CD1c-positive myeloid dendritic cell (primary cell): Measurements from ENCODE around the gene RAB11FIP4.

ENCODE experiments used
- DNase-seq: peaks from one replicate; pipeline ENCODE4 v3.0.0-alpha.2; 2016; ENCODE audit errors: extremely low spot score

The RAB11FIP4 gene

DNA sequence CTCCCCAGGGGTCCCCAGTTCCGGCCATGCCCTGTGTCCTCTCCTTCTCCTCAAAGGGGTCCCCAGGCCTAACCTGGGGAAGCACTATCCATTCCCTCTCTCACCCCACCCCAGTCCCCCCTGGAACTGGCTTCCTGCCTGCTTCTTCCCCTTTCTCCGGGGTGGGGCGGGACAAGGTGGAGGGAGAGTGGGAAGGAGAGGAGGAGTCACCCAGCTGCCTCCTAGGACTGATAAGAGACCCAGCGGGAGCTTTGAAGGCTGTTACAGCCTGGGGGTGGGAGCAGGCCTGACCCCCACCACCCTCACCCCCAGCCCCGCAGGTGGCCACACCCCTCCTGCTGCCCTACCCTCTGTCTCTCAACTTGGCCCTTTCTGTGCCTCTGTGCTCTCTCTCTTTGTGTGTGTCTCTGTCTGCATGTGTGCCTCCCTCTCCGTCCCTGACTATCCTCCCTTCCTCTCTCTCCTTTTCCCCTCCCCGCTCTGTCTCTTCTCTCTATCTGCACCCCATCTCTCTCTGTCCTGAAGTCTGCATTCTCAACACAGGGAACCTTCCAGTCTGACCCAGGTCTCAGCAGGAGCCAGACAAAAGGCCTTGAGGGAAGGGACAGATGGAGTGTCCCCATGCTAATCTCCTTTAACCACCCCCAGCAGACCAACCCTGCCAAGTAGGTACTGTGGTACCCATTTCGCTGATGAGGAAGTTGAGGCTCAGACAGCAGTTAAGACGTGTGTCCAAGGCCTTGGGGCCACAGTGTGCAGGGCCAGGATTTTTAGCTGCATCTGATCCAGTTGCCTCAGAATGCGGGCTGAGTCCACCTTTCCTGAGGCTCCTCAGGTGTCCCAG lies 66.1 kb downstream of the RAB11FIP4 start:
- peak; percentile 24 for DNase-seq

DNA sequence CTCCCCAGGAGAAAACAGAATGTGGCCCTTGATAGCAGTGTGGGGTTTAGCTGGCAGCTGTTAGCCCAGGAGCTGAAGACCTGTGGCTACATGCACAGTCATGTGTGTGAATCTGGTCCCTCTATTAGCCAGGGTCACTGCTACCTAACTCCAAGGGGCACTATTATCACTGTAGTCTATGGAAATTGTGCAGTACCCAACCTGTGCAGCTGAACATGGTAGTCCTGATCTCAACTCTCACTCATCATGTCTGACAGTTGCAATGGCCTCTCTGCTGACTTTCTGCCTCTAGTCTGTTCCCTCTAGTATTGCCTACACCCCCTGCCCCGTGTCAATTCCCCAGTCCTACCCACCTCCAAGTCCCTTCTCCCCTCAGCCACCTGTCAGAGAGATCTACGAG lies 67.4 kb downstream of the RAB11FIP4 start:
- no peak for DNase-seq

DNA sequence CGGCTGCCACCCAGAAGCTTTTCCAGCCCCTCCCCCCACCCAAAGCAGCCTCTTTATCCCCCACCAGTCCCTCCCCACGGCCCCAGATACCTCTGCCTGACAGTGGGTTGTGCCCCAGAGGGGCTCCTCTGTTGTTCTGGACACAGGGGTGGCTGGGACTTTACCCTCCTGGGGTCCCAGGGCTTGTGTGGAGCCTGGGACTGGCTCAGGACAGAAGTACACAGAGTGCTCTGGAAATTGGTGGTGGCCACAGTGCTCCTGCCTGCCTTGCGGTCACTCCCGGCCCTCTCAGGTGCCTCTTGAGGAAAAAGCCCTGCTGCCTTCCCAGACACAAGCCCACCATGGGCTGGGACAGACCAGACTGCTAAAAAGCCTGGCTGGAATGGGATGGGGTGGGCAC lies 68.2 kb downstream of the RAB11FIP4 start:
- no peak for DNase-seq

DNA sequence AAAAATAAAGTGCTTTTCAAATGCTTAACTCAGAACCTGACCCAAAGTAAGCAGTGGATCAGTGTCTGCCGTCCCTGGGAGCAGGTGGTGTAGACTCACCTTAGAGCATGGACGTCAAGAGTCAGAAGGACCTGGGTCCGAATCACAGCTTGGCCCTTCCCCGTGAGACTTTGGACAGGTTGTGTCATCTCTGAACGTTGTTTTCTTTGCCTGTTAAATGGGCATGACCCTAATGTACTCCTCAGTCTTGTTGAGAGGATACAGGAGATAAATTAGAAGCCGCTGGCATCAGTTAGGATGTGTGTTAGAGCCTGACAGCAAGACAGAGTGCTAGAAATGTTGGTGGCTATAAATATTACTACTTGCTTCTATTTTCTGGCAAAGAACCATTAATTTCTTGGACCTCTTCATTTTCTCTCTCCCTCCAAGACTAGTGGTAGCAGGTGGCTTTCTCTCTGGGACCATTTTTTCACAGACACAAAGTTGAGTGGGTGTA lies 68.8 kb downstream of the RAB11FIP4 start:
- DNase-seq, result no peak

DNA sequence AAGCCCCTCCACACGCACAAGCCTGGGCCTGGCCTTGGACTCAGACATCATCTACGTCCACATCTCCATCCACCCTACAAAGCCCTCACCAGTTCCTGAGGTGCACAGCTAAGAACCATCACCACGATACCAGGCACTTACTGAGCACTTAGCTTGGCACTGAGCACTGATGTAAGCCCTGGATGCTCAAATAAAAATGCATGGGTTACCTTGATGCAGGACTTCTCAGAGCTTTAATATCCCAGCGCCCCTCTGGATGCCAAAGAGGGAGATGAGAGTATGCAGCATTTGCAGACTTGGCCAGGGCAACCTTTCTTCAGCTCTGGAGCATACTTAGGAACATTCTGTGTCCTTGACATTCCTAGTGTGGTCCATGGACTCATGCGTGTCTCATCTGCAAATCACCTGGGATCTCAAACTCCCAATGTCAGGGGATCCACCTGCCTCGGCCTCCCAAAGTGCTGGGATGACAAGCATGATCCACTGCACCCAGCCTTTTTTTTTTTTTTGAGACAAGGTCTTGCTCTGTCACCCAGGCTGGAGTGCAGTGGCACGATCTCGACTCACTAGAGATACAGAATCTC lies 69.8 kb downstream of the RAB11FIP4 start:
- no peak for DNase-seq

DNA sequence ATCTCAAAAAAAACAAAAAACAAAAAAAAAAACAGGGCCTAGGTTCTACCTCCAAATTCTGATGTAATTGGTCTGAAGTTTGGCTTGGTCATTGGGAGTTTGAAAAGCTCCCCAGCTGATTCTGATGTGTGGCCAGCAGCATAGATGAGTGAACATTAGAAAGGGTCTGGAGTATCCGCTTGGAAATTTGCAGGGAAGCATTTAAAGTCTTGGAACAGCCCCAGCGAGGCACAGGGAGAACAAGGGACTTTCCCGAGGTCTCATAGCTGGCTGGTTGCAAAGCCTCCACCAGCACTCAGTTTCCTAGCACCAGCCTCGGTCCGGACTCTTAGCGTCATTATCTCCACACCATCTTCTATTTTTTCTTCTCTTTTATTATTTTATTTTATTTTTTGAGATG lies 70.8 kb downstream of the RAB11FIP4 start:
- no peak for DNase-seq

DNA sequence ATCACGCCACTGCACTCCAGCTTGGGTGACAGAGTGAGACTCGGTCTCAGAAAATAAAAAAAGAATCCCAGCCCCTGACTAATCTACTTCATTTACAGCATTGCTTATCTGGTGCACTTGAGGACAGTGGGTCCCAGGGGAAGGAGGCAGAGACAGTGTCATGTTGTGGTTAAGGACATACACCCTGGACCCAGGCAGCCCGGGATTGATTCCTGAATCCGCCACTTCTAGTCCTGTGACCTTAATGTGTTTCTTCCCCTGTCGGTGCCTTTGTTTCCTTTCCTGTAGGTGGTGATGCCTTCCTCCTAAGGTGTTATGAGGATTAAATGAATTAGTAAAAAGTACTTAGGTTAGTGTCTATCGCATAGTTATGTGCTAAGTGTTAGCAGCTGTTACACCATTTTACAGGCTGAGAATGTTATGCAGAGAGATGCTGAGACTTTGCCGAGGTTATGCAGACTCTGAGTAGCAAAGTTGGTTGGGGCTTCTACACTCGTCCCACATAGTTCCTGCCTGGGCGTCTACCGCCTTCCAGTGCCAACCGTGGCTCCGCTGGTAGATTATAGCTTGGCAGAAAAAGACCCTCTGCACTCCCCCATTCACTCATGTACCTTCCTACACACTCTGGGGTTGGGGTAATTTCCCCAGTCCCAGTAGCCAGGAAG lies 74.8 kb downstream of the RAB11FIP4 start:
- DNase-seq, result no peak

DNA sequence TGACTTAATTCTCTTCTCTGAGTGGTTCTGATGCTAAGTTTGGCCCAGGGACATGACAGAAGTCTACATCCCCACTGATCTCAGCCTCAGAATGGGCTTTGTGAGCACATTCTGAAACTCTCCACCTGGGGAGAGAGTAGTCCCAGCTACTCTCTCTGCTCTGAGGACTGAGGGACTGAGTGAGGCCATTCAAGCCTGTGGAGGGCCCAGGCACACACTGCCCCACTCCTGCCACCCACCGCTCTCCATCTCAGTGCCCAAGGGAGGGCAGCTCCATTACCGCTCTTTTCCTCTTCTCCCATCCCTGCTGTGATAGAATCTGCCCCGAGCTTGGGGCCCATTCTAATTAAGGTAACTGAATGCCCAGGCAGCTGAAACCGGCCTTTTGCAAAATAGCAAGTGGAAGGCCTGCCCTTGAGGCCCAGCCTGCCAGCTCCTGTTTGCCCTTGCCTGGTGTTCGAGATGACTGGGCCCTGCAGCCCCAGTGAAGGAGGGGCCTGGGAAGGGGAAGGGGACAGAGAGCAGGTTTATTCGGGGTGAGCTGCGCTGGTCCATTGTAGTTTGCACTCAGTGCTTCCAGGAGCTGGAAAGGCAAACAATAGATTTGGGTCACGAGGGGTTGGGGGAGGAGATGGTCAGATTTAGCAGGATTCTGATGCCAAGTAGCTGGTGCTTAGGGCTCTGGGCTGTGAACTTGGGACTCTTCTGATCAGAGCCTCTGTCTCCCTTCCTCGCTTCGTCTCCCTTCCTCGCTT lies 76.2 kb downstream of the RAB11FIP4 start:
- DNase-seq, result no peak

DNA sequence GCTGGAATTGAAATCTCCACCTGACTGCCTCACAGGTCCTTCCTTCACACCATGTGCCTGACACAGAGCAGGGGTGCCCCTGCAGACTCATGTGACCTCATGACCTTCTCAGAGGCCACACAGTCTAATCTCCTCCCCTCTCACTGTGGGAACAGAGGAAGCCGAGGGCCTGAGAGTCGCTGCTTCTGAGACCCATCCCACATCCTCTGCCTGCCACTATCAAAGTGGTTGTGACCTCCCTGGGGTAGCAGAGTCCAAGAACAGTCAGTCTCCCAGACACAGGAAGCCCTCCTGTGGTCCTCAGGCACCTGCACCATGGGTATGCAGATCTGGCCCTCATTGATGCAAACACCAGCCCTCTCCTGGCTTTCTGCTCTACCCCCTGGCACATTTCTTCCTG lies 78.5 kb downstream of the RAB11FIP4 start:
- no peak for DNase-seq

DNA sequence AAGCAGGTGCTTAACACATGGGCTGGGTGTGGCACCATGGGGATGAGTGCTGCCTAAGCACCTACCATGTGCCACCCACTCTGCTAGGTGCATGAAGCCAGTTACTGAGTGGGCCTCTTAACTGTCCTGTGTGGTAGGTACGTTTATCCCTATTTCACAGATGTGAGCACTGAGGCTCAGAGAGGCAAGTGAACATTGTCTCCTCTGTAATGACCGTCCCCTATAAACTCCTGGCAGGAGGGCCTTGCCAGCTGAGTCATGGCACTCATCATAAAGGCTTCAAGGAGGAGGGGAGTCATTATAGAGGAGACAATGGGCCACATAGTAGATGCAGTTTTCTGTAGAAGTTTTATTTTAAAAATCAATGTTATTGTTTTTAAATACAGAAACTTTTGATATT lies 79.1 kb downstream of the RAB11FIP4 start:
- no peak for DNase-seq

DNA sequence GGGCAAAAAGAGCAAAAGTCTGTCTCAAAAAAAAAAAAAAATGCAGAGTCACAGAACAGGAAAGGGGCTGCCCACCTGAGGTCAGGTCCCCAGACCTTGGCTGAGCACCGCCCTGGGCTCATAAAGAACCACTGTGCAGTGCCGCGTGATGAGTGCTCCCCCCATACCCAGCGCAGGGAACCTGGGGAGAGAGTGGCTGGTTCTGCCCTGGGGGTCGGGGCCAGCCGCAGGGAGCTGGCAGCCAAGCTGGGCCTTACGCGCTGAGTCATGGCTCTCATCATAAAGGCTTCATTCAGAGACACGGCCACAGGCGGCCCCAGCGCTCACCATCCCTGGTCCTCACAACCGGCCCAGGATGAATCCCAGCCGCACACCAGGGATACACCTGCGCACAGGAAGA lies 80.7 kb downstream of the RAB11FIP4 start:
- DNase-seq, result no peak

DNA sequence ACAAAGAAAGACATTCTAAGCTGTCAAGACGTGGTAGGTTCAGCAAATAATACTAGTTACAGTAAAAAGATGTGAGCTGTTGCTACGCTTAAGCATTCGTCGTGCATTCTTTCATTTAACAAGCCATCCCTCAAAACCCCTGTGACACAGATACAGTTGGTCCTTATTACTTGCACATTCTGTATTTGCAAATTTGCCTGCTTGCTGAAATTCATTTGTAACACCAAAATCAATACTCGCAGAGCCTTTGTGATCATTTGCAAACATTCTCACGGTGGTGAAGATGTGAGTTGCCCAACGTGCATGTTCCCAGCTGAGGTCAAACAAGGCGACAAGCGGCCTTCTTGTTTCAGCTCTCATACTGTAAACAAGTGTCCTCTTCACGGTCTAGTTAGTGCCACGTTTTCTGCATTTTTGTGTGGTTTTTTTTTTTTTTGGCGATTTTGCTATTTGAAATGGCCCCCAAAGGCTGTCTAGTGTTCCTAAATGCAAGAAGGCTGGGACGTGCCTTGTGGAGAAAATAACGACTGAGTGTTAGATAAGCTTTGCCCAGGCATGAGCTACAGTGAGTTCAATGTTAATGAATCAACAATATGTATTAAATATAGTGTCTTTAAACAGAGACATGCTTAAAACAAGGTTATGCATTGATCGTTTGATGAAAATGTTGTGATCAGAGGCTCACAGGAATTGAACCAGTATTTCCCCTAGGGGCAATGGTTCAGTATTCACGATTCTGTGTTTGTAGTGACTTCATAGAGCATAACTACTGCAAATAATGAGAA lies 84.1 kb downstream of the RAB11FIP4 start:
- DNase-seq, result no peak

DNA sequence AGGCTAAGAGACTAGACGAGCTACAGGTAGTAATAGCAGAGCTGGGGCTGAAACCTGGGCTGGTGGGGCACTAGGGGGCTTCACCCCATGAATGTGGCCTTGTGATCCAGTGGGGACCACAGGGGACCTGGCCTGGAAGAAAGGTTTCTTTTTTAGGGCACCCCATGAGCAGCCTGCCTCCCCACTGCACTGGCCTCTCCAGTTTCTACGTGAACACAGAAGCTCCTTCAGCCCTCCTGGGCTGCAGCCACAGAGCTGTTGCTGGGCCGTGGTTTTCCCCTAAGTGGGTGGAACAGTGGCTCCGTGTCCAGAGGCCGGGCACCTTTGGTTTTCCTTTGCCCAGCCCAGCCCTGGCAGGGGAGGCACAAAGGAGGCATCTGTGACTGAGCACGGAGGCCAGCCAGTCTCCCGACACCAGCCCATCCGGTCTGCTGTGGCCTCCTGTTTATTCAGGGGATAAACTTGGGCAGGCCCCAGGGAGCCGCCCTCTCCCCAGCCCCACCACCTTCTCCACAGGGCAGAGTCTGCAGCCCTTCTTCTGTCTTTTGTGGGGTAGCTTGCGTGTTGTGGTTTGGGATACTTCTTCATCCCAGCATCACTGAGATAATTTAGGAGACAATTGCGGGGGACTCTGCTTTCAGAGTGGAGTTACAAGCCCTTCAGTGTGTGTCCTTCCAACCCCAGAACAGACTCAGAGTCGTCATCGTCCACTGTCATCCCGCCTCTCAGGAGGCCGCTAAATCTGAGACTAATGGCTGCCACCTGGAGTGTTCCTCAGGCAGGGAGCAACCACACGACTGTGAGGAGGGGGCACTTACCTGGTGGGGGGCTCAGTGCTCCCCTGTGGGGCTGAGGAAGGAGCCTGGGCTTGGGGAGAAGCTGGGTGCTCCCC lies 85.3 kb downstream of the RAB11FIP4 start:
- DNase-seq, result no peak

DNA sequence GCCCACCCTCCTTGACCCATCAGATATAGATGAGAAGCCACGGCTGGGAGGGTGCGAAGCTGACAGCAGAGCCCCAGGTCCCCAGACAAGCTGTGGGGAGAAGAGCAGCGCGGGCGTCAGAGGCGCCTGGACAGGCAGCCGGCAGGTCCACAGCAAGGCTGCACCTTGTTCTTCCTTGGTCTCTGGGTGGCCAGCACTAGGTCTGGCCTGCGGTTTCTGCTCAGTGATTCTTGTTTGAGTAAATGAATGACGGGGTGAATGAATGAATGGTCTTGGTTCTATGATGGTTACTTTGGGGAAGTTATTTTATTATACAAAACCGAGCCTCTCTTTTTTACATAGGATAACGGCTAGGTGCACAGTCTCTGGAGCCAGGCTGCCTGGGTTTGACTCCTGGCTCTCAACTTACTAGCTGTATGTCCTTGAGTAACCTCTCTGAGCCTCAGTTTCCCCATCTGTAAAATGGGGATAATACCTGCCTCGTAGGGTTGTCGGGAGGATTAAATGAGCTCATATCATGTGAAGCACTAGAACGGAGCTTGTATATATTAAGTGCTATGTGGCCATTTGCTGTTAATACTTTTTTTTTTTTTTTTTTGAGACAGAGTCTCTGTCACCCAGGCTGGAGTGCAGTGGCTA lies 86.1 kb downstream of the RAB11FIP4 start:
- DNase-seq, result no peak

DNA sequence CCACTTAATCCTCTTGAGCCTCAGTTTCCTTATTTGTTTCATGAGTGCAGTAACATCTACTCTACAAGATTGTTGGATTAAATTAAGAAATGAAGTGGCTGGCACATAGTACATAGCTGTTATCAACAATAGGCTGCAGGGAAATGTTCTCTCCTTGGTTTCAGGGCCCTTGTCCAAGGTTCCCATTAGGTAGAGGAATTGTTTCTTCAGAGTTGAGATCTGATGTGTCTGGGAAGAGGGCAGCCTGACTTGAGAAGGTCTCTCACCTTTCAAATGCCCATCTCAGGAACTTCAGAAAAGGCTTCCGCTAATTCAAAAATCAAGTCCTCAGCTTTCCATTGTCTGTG lies 87.6 kb downstream of the RAB11FIP4 start:
- DNase-seq, result no peak

DNA sequence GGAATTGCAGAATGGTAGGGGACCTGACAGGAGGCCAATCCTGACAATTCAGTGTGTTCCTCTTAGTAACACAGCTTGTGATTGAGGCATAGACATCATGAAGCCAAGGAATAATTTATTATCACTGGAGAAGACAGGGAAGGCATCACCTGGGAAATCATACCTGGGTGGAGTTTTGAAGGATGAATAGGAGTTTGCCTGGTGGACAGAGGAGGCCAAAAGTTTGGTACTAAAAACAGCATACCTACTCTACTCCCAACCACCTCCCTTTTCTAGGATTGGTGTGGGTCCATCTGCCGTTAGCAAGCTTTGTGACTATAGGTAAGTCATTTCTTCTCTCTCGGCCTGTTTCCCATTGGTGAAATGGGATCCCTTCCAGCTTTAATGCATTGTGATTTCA lies 88.0 kb downstream of the RAB11FIP4 start:
- no peak for DNase-seq

DNA sequence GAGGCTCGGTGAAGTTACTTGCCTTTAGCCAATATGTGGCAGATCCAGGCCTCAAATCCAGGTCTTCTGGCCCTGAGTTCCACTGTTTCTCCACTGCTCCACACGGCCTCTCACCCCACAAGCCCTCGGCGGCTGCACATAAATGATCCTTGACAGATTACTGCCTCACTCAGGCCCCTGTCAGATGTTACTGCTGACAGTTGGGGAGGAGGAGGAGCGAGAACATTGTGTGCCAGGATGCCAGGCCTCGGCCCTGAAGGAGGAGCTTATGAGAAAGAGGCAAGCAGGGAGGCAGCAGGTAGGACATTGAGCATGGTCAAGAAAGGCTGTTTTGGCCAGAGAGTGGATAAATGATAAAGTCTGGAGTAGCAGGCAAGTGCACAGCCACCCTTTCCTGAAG lies 88.6 kb downstream of the RAB11FIP4 start:
- DNase-seq, result no peak

DNA sequence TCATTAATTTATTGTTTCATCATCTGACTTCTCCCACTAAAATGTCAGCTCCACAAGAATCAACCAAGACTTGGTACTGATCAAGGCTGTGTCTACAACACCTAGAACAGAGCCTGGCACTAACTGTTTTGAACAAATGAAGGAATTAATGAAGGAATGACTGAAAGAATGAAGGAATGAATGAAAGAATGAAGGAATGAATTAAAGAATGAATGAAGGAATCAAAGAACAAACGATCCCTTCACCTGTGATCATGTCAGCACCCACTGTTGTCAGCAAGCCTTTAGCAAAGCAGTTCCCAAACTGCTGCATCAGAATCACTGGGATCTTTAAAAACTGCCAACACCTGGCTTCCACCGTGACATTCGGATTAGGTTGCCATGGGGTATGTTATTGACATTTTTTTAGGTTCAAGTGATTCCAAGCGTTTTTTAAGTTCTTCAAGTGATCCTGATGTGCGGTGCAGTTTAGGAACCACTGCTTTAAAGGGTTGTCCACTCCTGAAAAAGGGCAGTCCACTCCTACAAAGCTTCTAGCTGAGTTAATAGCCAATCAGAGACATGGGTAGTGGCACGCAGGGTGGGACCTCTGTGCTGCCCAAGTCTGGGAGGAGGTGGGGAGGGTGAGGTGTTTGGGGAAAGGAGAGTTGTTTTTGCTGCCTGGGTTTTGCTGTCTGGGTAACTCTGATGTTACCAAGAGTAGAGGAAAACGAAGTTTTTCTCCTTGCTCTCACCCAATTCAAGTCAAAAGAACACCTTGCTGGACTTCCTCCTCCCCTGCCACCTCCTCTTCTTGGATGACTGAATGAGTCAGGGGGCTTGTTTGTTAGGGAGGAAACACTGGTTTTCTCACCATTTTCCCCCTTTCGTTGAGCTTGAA lies 89.7 kb downstream of the RAB11FIP4 start:
- no peak for DNase-seq

DNA sequence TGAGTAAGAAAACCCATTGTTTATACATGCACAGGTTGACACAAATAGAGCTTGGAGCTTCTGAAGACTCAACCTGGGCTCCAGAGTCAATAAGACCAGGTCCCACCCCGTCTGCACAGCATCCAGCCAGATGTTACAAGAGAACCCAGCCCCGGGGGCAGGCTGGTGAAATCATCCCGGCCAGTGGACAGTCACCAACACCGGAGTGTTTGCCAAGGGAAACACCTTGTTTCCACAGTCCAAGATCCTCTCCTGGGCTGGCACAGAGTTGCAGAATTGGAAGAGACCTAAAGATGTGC lies 90.3 kb downstream of the RAB11FIP4 start:
- DNase-seq, result no peak
